Kasumi-1 (cell line): Measurements from ENCODE around the gene THRB.

Experiments used
- DNase-seq, 2 experiments: peaks; one replicate each; lab custom pipeline; 2025; lab: John Stamatoyannopoulos, UW

The THRB gene

GRCh38 chr3:24377218-24377993 lies 117.2 kb downstream of the THRB start:
- peak in 1 of 2 experiments; percentile 2 for DNase-seq

GRCh38 chr3:24375947-24376384 lies 118.7 kb downstream of the THRB start:
- no peak for DNase-seq

- no peak for DNase-seq
Measured at GRCh38 chr3:24374801-24375200, 119.8 kb downstream of the THRB start.

GRCh38 chr3:24373198-24373959 lies 121.3 kb downstream of the THRB start:
- DNase-seq = no peak

GRCh38 chr3:24372559-24373197 lies 122.0 kb downstream of the THRB start:
- DNase-seq = no peak

GRCh38 chr3:24370352-24371090 lies 124.1 kb downstream of the THRB start:
- no peak for DNase-seq

- no peak for DNase-seq
Measured at GRCh38 chr3:24368605-24369004, 126.0 kb downstream of the THRB start.

GRCh38 chr3:24367664-24368264 lies 126.9 kb downstream of the THRB start:
- no peak for DNase-seq

- DNase-seq = no peak
Measured at GRCh38 chr3:24367216-24367615, 127.4 kb downstream of the THRB start.

GRCh38 chr3:24365168-24365567 lies 129.5 kb downstream of the THRB start:
- peak; percentile 61 for DNase-seq

GRCh38 chr3:24364359-24364758 lies 130.3 kb downstream of the THRB start:
- no peak for DNase-seq

- DNase-seq = no peak
Measured at GRCh38 chr3:24363242-24363641, 131.4 kb downstream of the THRB start.

- no peak for DNase-seq
Measured at GRCh38 chr3:24361623-24362022, 133.0 kb downstream of the THRB start.

- no peak for DNase-seq
Measured at GRCh38 chr3:24360957-24361356, 133.7 kb downstream of the THRB start.

GRCh38 chr3:24359645-24360462 lies 134.8 kb downstream of the THRB start:
- DNase-seq = no peak

GRCh38 chr3:24359102-24359501 lies 135.5 kb downstream of the THRB start:
- DNase-seq = no peak

GRCh38 chr3:24357635-24358034 lies 137.0 kb downstream of the THRB start:
- DNase-seq = no peak

- DNase-seq = no peak
Measured at GRCh38 chr3:24355806-24356205, 138.8 kb downstream of the THRB start.

- no peak for DNase-seq
Measured at GRCh38 chr3:24354230-24354629, 140.4 kb downstream of the THRB start.

- DNase-seq = no peak
Measured at GRCh38 chr3:24352893-24353553, 141.6 kb downstream of the THRB start.
